GM21576 (cell line): ENCODE results near the gene PIGS.
"Not testable (repeated sequence)": the region's sequence is repeated elsewhere in the genome, so short reads cannot be mapped to it uniquely, and the experiment has no call there.

Experiments
- ATAC-seq: cut with Tn5 transposase; IDR thresholded peaks from one replicate; pipeline ENCODE4 v1.9.1; 2021; ENCODE audit warnings: mild to moderate bottlenecking, moderate library complexity; ENCODE audit not compliant: unreplicated experiment

The PIGS gene

GRCh38 chr17:28571361-28572122 lies at the start of gene PIGS:
PIGS (minus strand) TSS chr17:28571524; CDS start chr17:28571496, 28 bp downstream.
- peak; percentile 75 for ATAC-seq

- no peak for ATAC-seq
These were observed 48.7 kb upstream of the PIGS start for GRCh38 chr17:28620010-28620409.

GRCh38 chr17:28618464-28618863 lies 47.1 kb upstream of the PIGS start:
- no peak for ATAC-seq

GRCh38 chr17:28616281-28616680 lies 45.0 kb upstream of the PIGS start:
- ATAC-seq = no peak

- ATAC-seq = no peak
These were observed 44.1 kb upstream of the PIGS start for GRCh38 chr17:28615260-28615940.

- ATAC-seq = no peak
These were observed 42.6 kb upstream of the PIGS start, which contains the start of gene RSKR for GRCh38 chr17:28613931-28614381. RSKR (minus strand) TSS chr17:28614185; CDS start chr17:28614161, 24 bp downstream.

- no peak for ATAC-seq
These were observed 41.9 kb upstream of the PIGS start for GRCh38 chr17:28612936-28613872.

GRCh38 chr17:28612531-28612930 lies 41.2 kb upstream of the PIGS start:
- no peak for ATAC-seq

GRCh38 chr17:28610376-28610775 lies 39.1 kb upstream of the PIGS start:
- no peak for ATAC-seq

GRCh38 chr17:28604031-28604430 lies 32.7 kb upstream of the PIGS start:
- not testable (repeated sequence) for ATAC-seq

GRCh38 chr17:28599311-28600184 lies 28.2 kb upstream of the PIGS start:
- peak; percentile 41 for ATAC-seq

GRCh38 chr17:28598799-28599310 lies 27.5 kb upstream of the PIGS start, which contains the start of gene SPAG5:
SPAG5 (minus strand) TSS chr17:28599025; CDS start chr17:28598946, 79 bp downstream.
- ATAC-seq = peak; percentile 79

GRCh38 chr17:28598389-28598788 lies 27.1 kb upstream of the PIGS start:
- ATAC-seq = no peak

- no peak for ATAC-seq
These were observed 26.5 kb upstream of the PIGS start for GRCh38 chr17:28597606-28598383.

GRCh38 chr17:28592260-28592659 lies 20.9 kb upstream of the PIGS start:
- ATAC-seq = no peak

- no peak for ATAC-seq
These were observed 14.5 kb upstream of the PIGS start for GRCh38 chr17:28585851-28586250.

- ATAC-seq = no peak
These were observed 13.1 kb upstream of the PIGS start for GRCh38 chr17:28584434-28584833.

- ATAC-seq = no peak
These were observed 11.2 kb upstream of the PIGS start for GRCh38 chr17:28582513-28582912.

GRCh38 chr17:28580959-28581358 lies 9.6 kb upstream of the PIGS start:
- ATAC-seq = no peak
